ENCODE measurements around the gene CREBL2.

Gene CREBL2

GRCh38 chr12:12683725-12684124, 72.0 kb downstream of the CREBL2 start:
- no peak for TF ChIP-seq POLR2AphosphoS5 (IDR thresholded peaks at IDR 0.05; ENCODE audit: low read depth, low read length)
- TF ChIP-seq, protein P1, sequence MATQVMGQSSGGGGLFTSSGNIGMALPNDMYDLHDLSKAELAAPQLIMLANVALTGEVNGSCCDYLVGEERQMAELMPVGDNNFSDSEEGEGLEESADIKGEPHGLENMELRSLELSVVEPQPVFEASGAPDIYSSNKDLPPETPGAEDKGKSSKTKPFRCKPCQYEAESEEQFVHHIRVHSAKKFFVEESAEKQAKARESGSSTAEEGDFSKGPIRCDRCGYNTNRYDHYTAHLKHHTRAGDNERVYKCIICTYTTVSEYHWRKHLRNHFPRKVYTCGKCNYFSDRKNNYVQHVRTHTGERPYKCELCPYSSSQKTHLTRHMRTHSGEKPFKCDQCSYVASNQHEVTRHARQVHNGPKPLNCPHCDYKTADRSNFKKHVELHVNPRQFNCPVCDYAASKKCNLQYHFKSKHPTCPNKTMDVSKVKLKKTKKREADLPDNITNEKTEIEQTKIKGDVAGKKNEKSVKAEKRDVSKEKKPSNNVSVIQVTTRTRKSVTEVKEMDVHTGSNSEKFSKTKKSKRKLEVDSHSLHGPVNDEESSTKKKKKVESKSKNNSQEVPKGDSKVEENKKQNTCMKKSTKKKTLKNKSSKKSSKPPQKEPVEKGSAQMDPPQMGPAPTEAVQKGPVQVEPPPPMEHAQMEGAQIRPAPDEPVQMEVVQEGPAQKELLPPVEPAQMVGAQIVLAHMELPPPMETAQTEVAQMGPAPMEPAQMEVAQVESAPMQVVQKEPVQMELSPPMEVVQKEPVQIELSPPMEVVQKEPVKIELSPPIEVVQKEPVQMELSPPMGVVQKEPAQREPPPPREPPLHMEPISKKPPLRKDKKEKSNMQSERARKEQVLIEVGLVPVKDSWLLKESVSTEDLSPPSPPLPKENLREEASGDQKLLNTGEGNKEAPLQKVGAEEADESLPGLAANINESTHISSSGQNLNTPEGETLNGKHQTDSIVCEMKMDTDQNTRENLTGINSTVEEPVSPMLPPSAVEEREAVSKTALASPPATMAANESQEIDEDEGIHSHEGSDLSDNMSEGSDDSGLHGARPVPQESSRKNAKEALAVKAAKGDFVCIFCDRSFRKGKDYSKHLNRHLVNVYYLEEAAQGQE (IDR thresholded peaks at IDR 0.05; ENCODE audit: insufficient read depth in 1 of 2, low read depth in 2 of 2, low read length in 2 of 2): no peak
- TF ChIP-seq TAF1 (IDR thresholded peaks at IDR 0.05; ENCODE audit: borderline replicate concordance, insufficient read depth, low read length): no peak
- no peak for TF ChIP-seq SIN3A (IDR thresholded peaks at IDR 0.05; ENCODE audit: borderline replicate concordance, insufficient read depth, low read length)
- no peak for TF ChIP-seq FOXP2 (optimal IDR thresholded peaks at IDR 0.05; ENCODE audit: borderline replicate concordance, extremely low read depth, extremely low read length, insufficient read depth)

- no peak for TF ChIP-seq POLR2AphosphoS5 (IDR thresholded peaks at IDR 0.05; ENCODE audit: low read depth, low read length)
- TF ChIP-seq TAF1 (IDR thresholded peaks at IDR 0.05; ENCODE audit: borderline replicate concordance, insufficient read depth, low read length): no peak
- peak; percentile 61; the same call in 1 of the 2 replicates for TF ChIP-seq SIN3A (IDR thresholded peaks at IDR 0.05; ENCODE audit: borderline replicate concordance, insufficient read depth, low read length)
- no peak for TF ChIP-seq FOXP2 (optimal IDR thresholded peaks at IDR 0.05; ENCODE audit: borderline replicate concordance, extremely low read depth, extremely low read length, insufficient read depth)
- TF ChIP-seq, protein P1 (IDR thresholded peaks at IDR 0.05; ENCODE audit: insufficient read depth in 1 of 2, low read depth in 2 of 2, low read length in 2 of 2): peak; percentile 93 to 98
These were observed 72.9 kb downstream of the CREBL2 start for GRCh38 chr12:12684375-12685106.

GRCh38 chr12:12685305-12685704, 73.6 kb downstream of the CREBL2 start:
- no peak for TF ChIP-seq FOXP2 (optimal IDR thresholded peaks at IDR 0.05; ENCODE audit: borderline replicate concordance, extremely low read depth, extremely low read length, insufficient read depth)
- no peak for TF ChIP-seq SIN3A (IDR thresholded peaks at IDR 0.05; ENCODE audit: borderline replicate concordance, insufficient read depth, low read length)
- TF ChIP-seq, protein P1 (IDR thresholded peaks at IDR 0.05; ENCODE audit: insufficient read depth in 1 of 2, low read depth in 2 of 2, low read length in 2 of 2): no peak
- no peak for TF ChIP-seq TAF1 (IDR thresholded peaks at IDR 0.05; ENCODE audit: borderline replicate concordance, insufficient read depth, low read length)

- TF ChIP-seq FOXP2 (optimal IDR thresholded peaks at IDR 0.05; ENCODE audit: borderline replicate concordance, extremely low read depth, extremely low read length, insufficient read depth): no peak
- no peak for TF ChIP-seq SIN3A (IDR thresholded peaks at IDR 0.05; ENCODE audit: borderline replicate concordance, insufficient read depth, low read length)
- TF ChIP-seq, protein P1 (IDR thresholded peaks at IDR 0.05; ENCODE audit: insufficient read depth in 1 of 2, low read depth in 2 of 2, low read length in 2 of 2): no peak
- no peak for TF ChIP-seq TAF1 (IDR thresholded peaks at IDR 0.05; ENCODE audit: borderline replicate concordance, insufficient read depth, low read length)
- TF ChIP-seq POLR2AphosphoS5 (IDR thresholded peaks at IDR 0.05; ENCODE audit: low read depth, low read length): no peak
These were observed 74.8 kb downstream of the CREBL2 start for GRCh38 chr12:12686472-12686871.

Measured in PFSK-1 (cell line).